ENCODE results near the gene UVSSA. TPM values are rescaled to one million over a fixed set of nuclear protein-coding genes. Genes with fewer than 3 reads are reported as not detected.
A peak's percentile ranks its signal among the peaks of the same experiment; 100 is the strongest.
"Not testable (repeated sequence)": the region's sequence is repeated elsewhere in the genome, so short reads cannot be mapped to it uniquely, and the experiment has no call there.

The UVSSA gene
- total and polyA plus RNA-seq, 8 donors: 4.1 to 103 (median 25.3) TPM

DNA sequence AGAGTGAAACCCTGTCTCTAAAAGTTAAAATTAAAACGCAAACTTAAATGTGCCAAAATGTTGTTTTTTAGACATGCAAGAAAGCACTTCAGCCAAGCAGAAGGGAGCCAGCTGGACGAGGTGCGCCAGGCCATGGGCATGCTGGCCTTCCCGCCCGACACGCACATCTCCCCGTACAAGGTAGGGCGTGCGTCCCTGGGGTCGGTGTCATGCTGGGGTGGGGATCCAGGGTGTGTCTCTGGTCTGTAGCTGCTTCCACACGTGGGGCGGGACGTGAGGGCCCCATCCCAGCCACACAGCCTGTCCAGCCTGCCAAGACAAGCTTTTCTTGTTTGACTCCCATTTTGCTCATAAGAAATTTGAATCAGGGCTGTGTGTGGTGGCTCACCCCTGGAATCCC, 14.3 kb upstream of the UVSSA start:
- H3K9me3 ChIP-seq: no peaks in the 10 kb centered on the region
- WGBS, 5 donors: 85 to 91% (median 90%) methylated on average over 13 of the region's 13 CpGs
- H3K4me1 ChIP-seq: peaks cover 0 to 35% (median 12%) of the 10 kb centered on the region in 4 donors
- DNase-seq: no peak
- no peaks in the 10 kb centered on the region for H3K27me3 ChIP-seq
- no peak overlapping the region for H3K4me3 ChIP-seq
- TF ChIP-seq EP300 (IDR thresholded peaks at IDR 0.05) (no peak), POLR2AphosphoS5 (IDR thresholded peaks at IDR 0.05) (no peak), CTCF (IDR thresholded peaks at IDR 0.05) (no peak), POLR2A (IDR thresholded peaks at IDR 0.05) (no peak)
- H3K27ac ChIP-seq: peak overlapping the region in 1 of 5 donors; percentile 20
- H3K36me3 ChIP-seq: peaks cover 43 to 91% (median 88%) of the 10 kb centered on the region in 4 donors
- intact Hi-C loops (cut with DNase I; ENCODE audit: low total_unique reads): loop anchor here (10.0 kb wide), 1 partner anchor 78 kb away; no protein-coding TSS in a partner anchor

GRCh38 chr4:1333256-1333655, 13.8 kb upstream of the UVSSA start:
- peaks cover 43 to 91% (median 88%) of the 10 kb centered on the region in 4 donors for H3K36me3 ChIP-seq
- intact Hi-C loops (cut with DNase I; ENCODE audit: low total_unique reads): loop anchor here (10.0 kb wide), 1 partner anchor 78 kb away; no protein-coding TSS in a partner anchor
- H3K4me1 ChIP-seq: peaks cover 0 to 35% (median 12%) of the 10 kb centered on the region in 4 donors
- H3K4me3 ChIP-seq: no peak overlapping the region
- TF ChIP-seq CTCF (IDR thresholded peaks at IDR 0.05): no peak
- TF ChIP-seq EP300 (IDR thresholded peaks at IDR 0.05): no peak
- no peak for TF ChIP-seq POLR2AphosphoS5 (IDR thresholded peaks at IDR 0.05)
- TF ChIP-seq POLR2A (IDR thresholded peaks at IDR 0.05): no peak
- H3K27me3 ChIP-seq: no peaks in the 10 kb centered on the region
- H3K27ac ChIP-seq: peak overlapping the region in 1 of 5 donors; percentile 20
- WGBS, 5 donors: 74 to 96% (median 91%) methylated on average over 8 of the region's 8 CpGs
- no peaks in the 10 kb centered on the region for H3K9me3 ChIP-seq
- DNase-seq: no peak

DNA sequence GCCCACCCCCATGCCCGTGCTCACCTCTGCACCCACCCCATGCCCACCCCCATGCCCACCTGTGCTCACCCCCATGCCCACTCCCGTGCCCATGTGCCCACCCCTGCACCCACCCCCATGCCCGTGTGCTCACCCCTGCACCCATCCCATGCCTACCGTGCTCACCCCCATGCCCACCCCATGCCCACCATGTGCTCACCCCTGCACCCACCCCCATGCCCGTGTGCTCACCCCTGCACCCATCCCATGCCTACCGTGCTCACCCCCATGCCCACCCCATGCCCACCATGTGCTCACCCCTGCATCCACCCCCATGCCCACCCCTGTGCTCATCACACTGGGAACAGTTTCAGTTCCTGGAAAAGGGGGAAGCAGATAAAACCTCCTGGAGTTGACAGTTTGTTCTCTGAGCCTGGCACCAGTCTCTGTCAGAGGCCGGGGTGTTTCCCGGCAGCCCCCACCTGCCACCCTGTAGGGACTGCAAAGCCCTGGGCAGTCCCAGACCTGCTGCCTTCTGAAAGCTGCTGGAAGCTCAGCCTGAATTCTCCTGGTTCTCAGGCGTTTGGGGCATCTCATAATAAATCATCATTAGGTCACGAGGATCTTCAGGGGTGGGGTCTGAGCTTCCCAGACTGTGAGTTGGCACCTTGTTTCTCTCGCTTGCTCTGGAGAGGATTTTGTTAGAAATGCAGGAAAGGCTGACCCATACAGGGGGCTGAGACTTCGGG, 13.0 kb upstream of the UVSSA start:
- not testable (repeated sequence) for H3K27me3 ChIP-seq, H3K9me3 ChIP-seq, DNase-seq, H3K4me3 ChIP-seq
- Histone ChIP-seq H3K4me1 (peaks cover 0 to 30% (median 11%) of the 10 kb centered on the region in 4 donors), H3K36me3 (peaks cover 43 to 91% (median 88%) of the 10 kb centered on the region in 4 donors), H3K27ac (peak overlapping the region in 1 of 5 donors; percentile 26)
- intact Hi-C loops (cut with DNase I; ENCODE audit: low total_unique reads): loop anchor here (10.0 kb wide), 1 partner anchor 79 kb away; no protein-coding TSS in a partner anchor
- 77 to 90% (median 84%) methylated on average over 6 to 11 of the region's 12 CpGs for WGBS, 5 donors

DNA sequence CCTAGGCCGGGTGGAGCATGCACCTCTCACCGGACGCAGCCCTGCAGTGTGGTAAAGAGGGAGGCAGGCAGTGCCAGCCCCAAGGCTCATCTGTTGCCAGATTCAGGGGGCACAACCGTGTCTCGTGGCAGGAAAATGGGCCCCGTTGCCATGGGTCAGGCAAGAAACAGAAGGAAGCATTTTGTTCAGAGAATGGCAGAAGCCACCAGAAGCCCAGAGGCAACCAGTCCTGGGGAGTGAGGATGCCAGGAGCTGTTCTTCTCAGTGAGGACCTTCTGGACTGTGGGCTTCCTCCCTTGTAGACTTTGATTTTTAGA, 12.5 kb upstream of the UVSSA start:
- 77 to 96% (median 92%) methylated on average over 6 of the region's 6 CpGs for WGBS, 5 donors
- intact Hi-C loops (cut with DNase I; ENCODE audit: low total_unique reads): loop anchor here (10.0 kb wide), 1 partner anchor 80 kb away; no protein-coding TSS in a partner anchor
- Histone ChIP-seq H3K4me1 (peaks cover 0 to 25% (median 8%) of the 10 kb centered on the region in 4 donors), H3K9me3 (no peaks in the 10 kb centered on the region), H3K36me3 (peaks cover 47 to 91% (median 88%) of the 10 kb centered on the region in 4 donors), H3K4me3 (no peak overlapping the region), H3K27ac (peak overlapping the region in 1 of 5 donors; percentile 26), H3K27me3 (no peaks in the 10 kb centered on the region)
- no peak for DNase-seq
- TF ChIP-seq POLR2A (IDR thresholded peaks at IDR 0.05) (no peak), CTCF (IDR thresholded peaks at IDR 0.05) (no peak), EP300 (IDR thresholded peaks at IDR 0.05) (no peak), POLR2AphosphoS5 (IDR thresholded peaks at IDR 0.05) (no peak)

GRCh38 chr4:1335193-1335883, 11.7 kb upstream of the UVSSA start:
- not testable (repeated sequence) for H3K4me3 ChIP-seq, H3K27me3 ChIP-seq, H3K9me3 ChIP-seq, DNase-seq
- Histone ChIP-seq H3K36me3 (peaks cover 55 to 91% (median 90%) of the 10 kb centered on the region in 4 donors), H3K4me1 (peaks cover 0 to 20% (median 5%) of the 10 kb centered on the region in 4 donors), H3K27ac (peak overlapping the region in 2 of 5 donors; percentile 11 to 27)
- intact Hi-C loops (cut with DNase I; ENCODE audit: low total_unique reads): loop anchor here (10.0 kb wide), 1 partner anchor 81 kb away; no protein-coding TSS in a partner anchor
- 78 to 89% (median 85%) methylated on average over 3 to 4 of the region's 4 CpGs for WGBS, 5 donors

Measured in stomach (tissue), 9 donors.